CD4-positive, alpha-beta T cell treated with Interleukin-6 for 4 hours (primary cell): Measurements from ENCODE around the gene GRPEL1.
A peak's percentile ranks its signal among the peaks of the same experiment; 100 is the strongest.
"Not testable (repeated sequence)": the region's sequence is repeated elsewhere in the genome, so short reads cannot be mapped to it uniquely, and the experiment has no call there.

Source experiments
- DNase-seq: peaks from one replicate; pipeline ENCODE4 v3.0.0-alpha.2; 2020; ENCODE audit warnings: mixed read lengths

The GRPEL1 gene

GRCh38 chr4:7067452-7068278 lies at the start of gene GRPEL1:
Gene GRPEL1 (minus strand): TSS chr4:7068064. CDS start chr4:7068032, 32 bp downstream.
- peak; percentile 100 for DNase-seq

- DNase-seq: no peak
These were observed 48.8 kb upstream of the GRPEL1 start for GRCh38 chr4:7116705-7117104.

GRCh38 chr4:7115557-7116340 lies 47.9 kb upstream of the GRPEL1 start:
- DNase-seq: no peak

- no peak for DNase-seq
These were observed 44.8 kb upstream of the GRPEL1 start for GRCh38 chr4:7112656-7113055.

- DNase-seq: no peak
These were observed 43.6 kb upstream of the GRPEL1 start for GRCh38 chr4:7111441-7111840.

GRCh38 chr4:7110546-7110945 lies 42.7 kb upstream of the GRPEL1 start:
- no peak for DNase-seq

GRCh38 chr4:7109169-7109568 lies 41.3 kb upstream of the GRPEL1 start:
- no peak for DNase-seq

GRCh38 chr4:7108660-7109059 lies 40.8 kb upstream of the GRPEL1 start:
- DNase-seq: no peak

- DNase-seq: no peak
These were observed 40.3 kb upstream of the GRPEL1 start for GRCh38 chr4:7108046-7108625.

- DNase-seq: no peak
These were observed 39.5 kb upstream of the GRPEL1 start for GRCh38 chr4:7107166-7107905.

- no peak for DNase-seq
These were observed 37.4 kb upstream of the GRPEL1 start for GRCh38 chr4:7105276-7105675.

- DNase-seq: no peak
These were observed 36.6 kb upstream of the GRPEL1 start for GRCh38 chr4:7104366-7105031.

GRCh38 chr4:7103607-7104365 lies 35.9 kb upstream of the GRPEL1 start:
- no peak for DNase-seq

- peak; percentile 89 for DNase-seq
These were observed 35.3 kb upstream of the GRPEL1 start for GRCh38 chr4:7103031-7103606.

- DNase-seq: not testable (repeated sequence)
These were observed 34.6 kb upstream of the GRPEL1 start for GRCh38 chr4:7102516-7102909.

GRCh38 chr4:7101692-7102515 lies 34.0 kb upstream of the GRPEL1 start:
- DNase-seq: peak; percentile 56

GRCh38 chr4:7096236-7096635 lies 28.4 kb upstream of the GRPEL1 start:
- no peak for DNase-seq

- no peak for DNase-seq
These were observed 27.8 kb upstream of the GRPEL1 start for GRCh38 chr4:7095611-7096155.

- no peak for DNase-seq
These were observed 27.1 kb upstream of the GRPEL1 start for GRCh38 chr4:7094916-7095315.

- DNase-seq: no peak
These were observed 24.2 kb upstream of the GRPEL1 start for GRCh38 chr4:7092026-7092425.
